Epithelial cell of prostate (primary cell): ENCODE results near the gene NCAPH2.
A peak's percentile ranks its signal among the peaks of the same experiment; 100 is the strongest.
"Not testable (repeated sequence)": the region's sequence is repeated elsewhere in the genome, so short reads cannot be mapped to it uniquely, and the experiment has no call there.

Experiments
- DNase-seq: peaks from one replicate; pipeline ENCODE4 v3.0.0-alpha.2; 2011; ENCODE audit warnings: low read depth, low spot score
- H3K27ac ChIP-seq: fragments of 450-650 bp; 2 replicates; pipeline ENCODE4 v1.5.1; 2017; ENCODE audit warnings: mild to moderate bottlenecking

The NCAPH2 gene

GRCh38 chr22:50513175-50513574 lies 5.2 kb downstream of the NCAPH2 start:
- no peak overlapping the region for H3K27ac ChIP-seq
- DNase-seq, result no peak

GRCh38 chr22:50516068-50516467 lies 8.0 kb downstream of the NCAPH2 start:
- no peak for DNase-seq
- H3K27ac ChIP-seq, result no peak overlapping the region

- DNase-seq, result no peak
- H3K27ac ChIP-seq, result no peak overlapping the region
Measured at GRCh38 chr22:50516891-50517290, 8.9 kb downstream of the NCAPH2 start.

- H3K27ac ChIP-seq, result no peak overlapping the region
- DNase-seq, result no peak
Measured at GRCh38 chr22:50517495-50518260, 9.7 kb downstream of the NCAPH2 start.

GRCh38 chr22:50518606-50519005 lies 10.6 kb downstream of the NCAPH2 start:
- no peak for DNase-seq
- H3K27ac ChIP-seq, result no peak overlapping the region

GRCh38 chr22:50519151-50519550 lies 11.1 kb downstream of the NCAPH2 start:
- no peak overlapping the region for H3K27ac ChIP-seq
- no peak for DNase-seq

- not testable (repeated sequence) for DNase-seq, H3K27ac ChIP-seq
Measured at GRCh38 chr22:50520184-50520583, 12.2 kb downstream of the NCAPH2 start.

- no peak overlapping the region for H3K27ac ChIP-seq
- no peak for DNase-seq
Measured at GRCh38 chr22:50520826-50521453, 12.9 kb downstream of the NCAPH2 start.

GRCh38 chr22:50521710-50522109 lies 13.7 kb downstream of the NCAPH2 start:
- H3K27ac ChIP-seq, result no peak overlapping the region
- no peak for DNase-seq

GRCh38 chr22:50522208-50522805 lies 14.3 kb downstream of the NCAPH2 start:
- no peak for DNase-seq
- no peak overlapping the region for H3K27ac ChIP-seq

GRCh38 chr22:50522806-50523438 lies 14.9 kb downstream of the NCAPH2 start:
- DNase-seq, result no peak
- no peak overlapping the region for H3K27ac ChIP-seq

- no peak for DNase-seq
- no peak overlapping the region for H3K27ac ChIP-seq
Measured at GRCh38 chr22:50523458-50523805, 15.4 kb downstream of the NCAPH2 start.

GRCh38 chr22:50523806-50524675 lies 16.0 kb downstream of the NCAPH2 start:
- DNase-seq, result no peak
- peak overlapping the region; percentile 77 for H3K27ac ChIP-seq

- H3K27ac ChIP-seq, result peak overlapping the region; percentile 77
- no peak for DNase-seq
Measured at GRCh38 chr22:50524676-50525103, 16.7 kb downstream of the NCAPH2 start.

GRCh38 chr22:50525104-50525857 lies 17.3 kb downstream of the NCAPH2 start, which contains the start of gene SCO2:
SCO2 (minus strand) TSS chr22:50525598; CDS start chr22:50524411, 1,187 bp downstream.
- DNase-seq, result peak; percentile 87
- H3K27ac ChIP-seq, result peak within 1 kb of the TSS; percentile 77

GRCh38 chr22:50525858-50526107 lies 17.8 kb downstream of the NCAPH2 start:
- DNase-seq, result no peak

GRCh38 chr22:50526108-50526833 lies 18.2 kb downstream of the NCAPH2 start:
- DNase-seq, result no peak
- peak overlapping the region; percentile 77 for H3K27ac ChIP-seq

More at GRCh38 chr22:50525858-50526107, 17.8 kb downstream of the NCAPH2 start:
- peak overlapping the region; percentile 77 for H3K27ac ChIP-seq

GRCh38 chr22:50526834-50527801 lies 19.1 kb downstream of the NCAPH2 start:
- no peak for DNase-seq
- H3K27ac ChIP-seq, result peak overlapping the region; percentile 77
